HL-60 (cell line): ENCODE results near the gene ENDOU.

ENCODE experiments used
- DNase-seq, 2 experiments: peaks; one replicate each; pipeline ENCODE4 v3.0.0-alpha.2; 2010 to 2020; ENCODE audit warnings: low read depth in 1 of 2, low spot score in 1 of 2
- H3K27ac ChIP-seq: fragments of 250-450 bp; sonication (Bioruptor Pico); replicated peaks from 2 replicates; pipeline ENCODE4 v1.5.1; 2020; ENCODE audit warnings: mild to moderate bottlenecking, moderate library complexity
- H3K27me3 ChIP-seq: fragments of 250-450 bp; sonication (Bioruptor Pico); 2 replicates; pipeline ENCODE4 v1.5.1; 2021; ENCODE audit warnings: mild to moderate bottlenecking, moderate library complexity; ENCODE audit not compliant: insufficient read depth, poor library complexity, severe bottlenecking
- H3K4me3 ChIP-seq: replicated peaks from 2 replicates; pipeline ENCODE4 v1.5.1; 2011; ENCODE audit warnings: mild to moderate bottlenecking, control low read depth, low read length; ENCODE audit not compliant: insufficient read depth
- GABPA ChIP-seq: IDR thresholded peaks from 2 replicates; pipeline ENCODE4 v1.6.1; 2012; ENCODE audit warnings: low read depth
- POLR2AphosphoS5 ChIP-seq: IDR thresholded peaks from 2 replicates; pipeline ENCODE4 v1.6.1; 2012; ENCODE audit warnings: low read depth
- REST ChIP-seq: IDR thresholded peaks from 2 replicates; pipeline ENCODE4 v1.6.1; 2012; ENCODE audit warnings: low read depth; ENCODE audit not compliant: insufficient replicate concordance
- SPI1 ChIP-seq: IDR thresholded peaks from 2 replicates; pipeline ENCODE4 v1.6.1; 2012; ENCODE audit warnings: low read depth, mild to moderate bottlenecking, borderline replicate concordance
- TF ChIP-seq, protein P1 (sequence below): IDR thresholded peaks from one replicate; pipeline ENCODE4 v1.5.1; 2011; ENCODE audit warnings: low read length, control low read depth, inconsistent platforms; ENCODE audit not compliant: insufficient read depth

The ENDOU gene

GRCh38 chr12:47736216-47736615, 10.9 kb upstream of the ENDOU start:
- Histone ChIP-seq H3K27ac (no peak overlapping the region), H3K27me3 (no peaks in the 10 kb centered on the region), H3K4me3 (no peak overlapping the region)
- TF ChIP-seq, protein P1, sequence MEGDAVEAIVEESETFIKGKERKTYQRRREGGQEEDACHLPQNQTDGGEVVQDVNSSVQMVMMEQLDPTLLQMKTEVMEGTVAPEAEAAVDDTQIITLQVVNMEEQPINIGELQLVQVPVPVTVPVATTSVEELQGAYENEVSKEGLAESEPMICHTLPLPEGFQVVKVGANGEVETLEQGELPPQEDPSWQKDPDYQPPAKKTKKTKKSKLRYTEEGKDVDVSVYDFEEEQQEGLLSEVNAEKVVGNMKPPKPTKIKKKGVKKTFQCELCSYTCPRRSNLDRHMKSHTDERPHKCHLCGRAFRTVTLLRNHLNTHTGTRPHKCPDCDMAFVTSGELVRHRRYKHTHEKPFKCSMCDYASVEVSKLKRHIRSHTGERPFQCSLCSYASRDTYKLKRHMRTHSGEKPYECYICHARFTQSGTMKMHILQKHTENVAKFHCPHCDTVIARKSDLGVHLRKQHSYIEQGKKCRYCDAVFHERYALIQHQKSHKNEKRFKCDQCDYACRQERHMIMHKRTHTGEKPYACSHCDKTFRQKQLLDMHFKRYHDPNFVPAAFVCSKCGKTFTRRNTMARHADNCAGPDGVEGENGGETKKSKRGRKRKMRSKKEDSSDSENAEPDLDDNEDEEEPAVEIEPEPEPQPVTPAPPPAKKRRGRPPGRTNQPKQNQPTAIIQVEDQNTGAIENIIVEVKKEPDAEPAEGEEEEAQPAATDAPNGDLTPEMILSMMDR = no peak
- TF ChIP-seq GABPA (no peak), REST (no peak), POLR2AphosphoS5 (no peak), SPI1 (no peak)
- DNase-seq = no peak

- Histone ChIP-seq H3K27ac (no peak overlapping the region), H3K27me3 (no peaks in the 10 kb centered on the region), H3K4me3 (no peak overlapping the region)
- TF ChIP-seq, protein P1 = no peak
- TF ChIP-seq POLR2AphosphoS5 = no peak
- TF ChIP-seq REST = no peak
- no peak for TF ChIP-seq GABPA
- no peak for TF ChIP-seq SPI1
- no peak for DNase-seq
These were observed 10.4 kb upstream of the ENDOU start for GRCh38 chr12:47735649-47736048.

DNA sequence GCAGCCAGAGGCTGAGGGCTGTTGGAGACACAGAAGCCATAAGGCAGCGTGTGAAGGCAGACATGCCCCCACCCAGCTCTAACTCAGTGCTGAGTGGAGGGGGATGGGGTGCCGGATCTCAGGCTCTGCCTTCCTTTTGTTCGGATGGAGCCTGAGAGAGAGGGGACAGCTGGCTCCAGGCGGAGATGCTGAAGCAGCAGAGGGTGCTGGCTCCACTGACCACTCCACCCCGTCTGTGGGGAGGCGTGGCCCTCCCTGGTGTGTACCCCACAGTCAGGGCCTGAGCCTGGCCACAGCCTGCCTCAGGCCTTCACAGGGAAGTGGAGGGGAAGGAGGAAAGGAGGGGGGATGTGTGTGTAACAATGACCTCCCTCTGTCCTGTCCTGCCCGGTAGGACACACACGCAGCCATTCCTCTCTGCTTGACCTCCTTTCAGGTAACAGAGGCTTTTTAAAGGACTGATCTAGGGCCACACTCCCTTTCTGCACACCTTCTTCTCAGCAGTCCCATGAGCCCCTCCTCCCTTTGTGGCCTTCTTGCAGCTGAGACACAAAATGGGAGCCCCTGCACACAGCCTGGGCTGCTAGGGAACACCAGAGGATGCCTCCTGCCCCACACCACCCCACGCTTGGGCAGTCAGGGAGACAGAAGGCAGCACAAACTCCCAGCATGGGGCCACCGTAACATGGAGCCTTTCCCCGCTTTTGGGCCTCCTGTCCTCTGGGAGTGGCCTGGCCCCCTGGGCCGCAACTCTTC, 9.6 kb upstream of the ENDOU start:
- no peak for DNase-seq
- no peak overlapping the region for H3K27ac ChIP-seq
- no peak for TF ChIP-seq GABPA
- TF ChIP-seq SPI1 = no peak
- no peak for TF ChIP-seq POLR2AphosphoS5
- TF ChIP-seq, protein P1 = no peak
- TF ChIP-seq REST = no peak

More for the DNA sequence above, 9.6 kb upstream of the ENDOU start:
- Histone ChIP-seq H3K4me3 (no peak overlapping the region), H3K27me3 (no peaks in the 10 kb centered on the region)
